Activated T-cell treated with anti-CD3 and anti-CD28 coated beads, Interleukin-2, amount 50 U/mL, for 4 hours (primary cell): ENCODE data around the gene CACHD1. TPM values are rescaled to one million over a fixed set of nuclear protein-coding genes. Genes with fewer than 3 reads are reported as not detected.

ENCODE experiments used
- ATAC-seq, 2 donors: fragments of 200-7000 bp; cut with Tn5 transposase; one replicate each; pipeline ENCODE4 v1.10.0; 2021
- DNase-seq: peaks from one replicate; pipeline ENCODE4 v3.0.0-alpha.2; 2020
- H3K27me3 Mint-ChIP-seq: one replicate; pipeline ENCODE4 v1.8.0; 2021; ENCODE audit warnings: low read depth, mixed read lengths
- H3K36me3 Mint-ChIP-seq: one replicate; pipeline ENCODE4 v1.8.0; 2022; ENCODE audit warnings: mixed read lengths; ENCODE audit not compliant: insufficient read depth
- H3K4me1 Mint-ChIP-seq: one replicate; pipeline ENCODE4 v1.8.0; 2021; ENCODE audit warnings: low read depth, mixed read lengths
- H3K4me3 Mint-ChIP-seq: one replicate; pipeline ENCODE4 v1.8.0; 2021; ENCODE audit warnings: mild to moderate bottlenecking, moderate library complexity, mixed read lengths
- H3K9me3 Mint-ChIP-seq: one replicate; pipeline ENCODE4 v1.8.0; 2021; ENCODE audit warnings: mixed read lengths
- total RNA-seq, 3 donors: library from RNA; stranded (reverse); gene quantifications; one replicate each; pipeline ENCODE4 v1.2.1, GENCODE V29; 2021

The CACHD1 gene
- total RNA-seq, 3 donors from 2014 or later, result 0.84 to 2.3 (median 2.0) TPM

DNA sequence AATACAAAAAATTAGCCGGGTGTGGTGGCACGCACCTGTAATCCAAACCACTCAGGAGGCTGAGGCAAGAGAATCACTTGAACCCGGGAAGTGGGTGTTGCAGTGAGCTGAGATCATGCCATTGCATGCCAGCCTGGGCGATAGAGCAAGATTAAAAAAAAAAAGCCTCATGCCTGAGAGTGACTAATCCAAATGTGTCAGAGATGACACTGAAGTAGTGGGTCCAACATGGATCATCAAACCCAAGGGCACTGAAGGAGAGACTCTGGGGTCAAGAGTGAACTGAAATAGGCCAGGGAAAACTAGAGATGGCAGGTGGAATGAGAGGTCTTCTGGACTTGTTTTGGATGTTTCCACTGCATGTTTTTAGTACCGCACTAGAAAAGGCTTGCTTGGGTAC is 10.2 kb upstream of the CACHD1 start:
- Mint-ChIP-seq H3K4me1 (no peaks in the 10 kb centered on the region), H3K27me3 (peaks cover 7% of the 10 kb centered on the region), H3K36me3 (no peaks in the 10 kb centered on the region), H3K9me3 (no peaks in the 10 kb centered on the region), H3K4me3 (no peak overlapping the region)
- ATAC-seq (no peak), DNase-seq (no peak)

DNA sequence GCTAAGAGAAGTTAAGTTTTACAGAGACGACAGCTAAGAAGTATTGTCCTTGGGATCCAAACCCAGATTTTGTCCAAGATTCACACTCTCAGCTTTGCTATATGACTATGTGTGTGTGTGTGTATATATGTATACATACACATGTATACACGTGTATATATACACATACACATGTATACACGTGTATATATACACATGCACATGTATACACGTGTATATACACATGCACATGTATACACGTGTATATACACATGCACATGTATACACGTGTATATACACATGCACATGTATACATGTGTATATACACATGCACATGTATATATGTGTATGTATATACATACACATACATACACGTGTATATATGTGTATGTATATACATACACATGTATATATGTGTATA is 3.9 kb upstream of the CACHD1 start:
- ATAC-seq (no peak), DNase-seq (no peak)
- H3K9me3 Mint-ChIP-seq, result no peaks in the 10 kb centered on the region
- no peaks in the 10 kb centered on the region for H3K36me3 Mint-ChIP-seq
- peaks cover 27% of the 10 kb centered on the region for H3K27me3 Mint-ChIP-seq
- no peak overlapping the region for H3K4me3 Mint-ChIP-seq
- peaks cover 8% of the 10 kb centered on the region for H3K4me1 Mint-ChIP-seq

DNA sequence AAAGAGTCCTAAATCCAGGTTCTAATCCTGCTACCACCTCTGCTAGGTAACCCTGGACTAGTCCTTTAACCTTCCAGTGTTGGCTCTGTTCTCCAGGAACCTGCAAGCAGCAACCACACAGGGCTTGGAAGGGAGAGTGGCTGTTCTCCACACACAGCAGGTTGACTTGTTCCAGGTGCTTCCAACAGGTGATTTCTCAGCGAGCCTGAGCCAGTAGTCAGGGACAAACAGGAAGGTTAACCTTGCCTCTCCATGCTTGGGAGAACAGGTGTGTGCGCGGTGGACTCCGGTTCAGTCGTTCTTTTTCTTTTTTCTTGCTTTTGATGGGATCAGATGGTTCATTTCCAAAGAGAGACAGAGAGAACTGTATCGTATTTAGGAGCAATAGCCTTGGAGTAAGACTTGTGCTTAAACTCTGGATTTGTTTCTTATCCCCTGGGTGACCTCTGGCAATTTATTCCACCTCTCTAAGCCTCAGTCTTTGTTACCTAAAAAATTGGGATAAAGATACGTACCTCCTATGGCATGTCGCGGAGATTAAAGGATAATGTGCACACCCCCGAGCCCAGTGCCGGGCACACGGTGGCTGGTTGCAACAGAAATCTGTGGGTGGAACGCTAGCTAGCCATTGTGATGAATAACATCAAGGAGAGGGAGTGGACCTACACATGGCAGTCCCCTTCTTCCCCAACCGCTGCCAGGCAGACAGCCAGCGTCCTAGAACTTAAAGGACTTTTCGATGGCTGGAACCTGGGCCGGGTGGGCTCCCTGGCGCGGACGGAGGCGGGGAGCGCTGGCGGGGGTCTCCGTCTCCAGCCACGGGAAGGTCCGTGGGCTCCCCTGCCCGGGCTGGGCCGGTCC is 583 bp upstream of the CACHD1 start:
- DNase-seq, result no peak
- H3K27me3 Mint-ChIP-seq, result peaks cover 45% of the 10 kb centered on the region
- H3K4me1 Mint-ChIP-seq, result peaks cover 14% of the 10 kb centered on the region
- peak in 1 of 2 donors; percentile 1 for ATAC-seq
- no peaks in the 10 kb centered on the region for H3K9me3 Mint-ChIP-seq
- H3K4me3 Mint-ChIP-seq, result peak overlapping the region; percentile 42
- no peaks in the 10 kb centered on the region for H3K36me3 Mint-ChIP-seq

DNA sequence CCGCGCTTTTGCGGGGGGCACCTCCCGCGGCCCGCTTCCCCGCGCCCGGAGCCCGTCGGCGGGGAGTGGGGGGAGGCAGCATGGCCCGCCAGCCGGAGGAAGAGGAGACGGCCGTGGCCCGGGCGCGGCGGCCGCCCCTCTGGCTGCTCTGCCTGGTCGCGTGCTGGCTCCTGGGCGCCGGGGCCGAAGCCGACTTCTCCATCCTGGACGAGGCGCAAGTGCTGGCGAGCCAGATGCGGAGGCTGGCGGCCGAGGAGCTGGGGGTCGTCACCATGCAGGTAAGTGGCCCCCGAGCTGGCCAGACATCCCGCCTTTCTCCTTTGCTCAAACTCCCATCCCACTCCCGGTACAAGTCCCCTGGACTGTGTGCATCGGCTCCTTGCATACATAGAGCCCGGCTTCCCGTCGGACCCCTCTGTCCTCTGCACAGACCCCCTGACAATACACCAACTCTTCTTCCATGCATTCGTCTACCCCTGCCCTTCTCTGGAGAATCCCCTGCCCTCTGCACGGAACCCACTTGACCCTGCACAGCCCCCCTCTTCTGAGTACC is 812 bp downstream of the CACHD1 start:
- peaks cover 47% of the 10 kb centered on the region for H3K27me3 Mint-ChIP-seq
- H3K36me3 Mint-ChIP-seq, result no peaks in the 10 kb centered on the region
- peak overlapping the region; percentile 83 for H3K4me3 Mint-ChIP-seq
- ATAC-seq, result peak; percentile 25 to 37
- peaks cover 14% of the 10 kb centered on the region for H3K4me1 Mint-ChIP-seq
- peak; percentile 5 for DNase-seq
- no peaks in the 10 kb centered on the region for H3K9me3 Mint-ChIP-seq

DNA sequence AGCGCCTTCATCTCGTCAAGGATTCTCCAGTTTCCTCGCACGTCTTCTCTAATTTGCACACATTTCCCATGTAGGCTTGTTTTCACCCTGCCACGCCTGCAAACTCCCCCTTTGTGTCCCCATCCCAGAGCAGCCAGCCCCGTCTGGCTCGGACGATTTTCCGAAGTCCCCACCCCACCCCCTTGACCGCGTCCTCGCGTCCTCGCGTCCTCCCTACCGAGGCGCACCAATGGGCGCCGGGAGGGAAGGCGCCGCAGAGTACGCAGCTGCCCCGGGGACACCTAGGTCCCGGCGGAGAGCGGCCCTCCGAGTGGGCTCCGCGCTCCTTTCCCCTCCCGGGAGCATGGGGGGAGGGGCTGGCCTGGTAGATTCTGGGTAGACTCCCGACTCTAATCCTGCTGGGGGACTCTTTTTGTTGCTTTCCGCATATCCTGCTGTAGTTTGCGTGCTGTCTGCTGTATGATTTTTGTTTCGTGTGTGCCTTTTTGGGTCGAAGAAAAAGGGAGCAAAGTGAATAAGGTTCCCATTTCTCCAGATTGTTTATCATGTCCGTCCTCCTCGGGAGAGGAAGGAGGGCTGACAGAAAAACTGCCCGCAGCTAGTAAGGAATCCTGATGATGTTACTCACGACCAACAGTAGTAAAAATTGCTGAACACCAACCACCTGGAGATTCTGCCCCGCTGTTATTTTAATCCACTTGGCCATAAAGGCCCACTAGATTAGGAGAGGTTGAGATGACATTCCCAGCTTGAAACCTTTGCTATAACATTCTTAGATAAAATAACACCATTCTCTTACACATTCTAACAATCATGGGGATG is 1.5 kb downstream of the CACHD1 start:
- no peaks in the 10 kb centered on the region for H3K9me3 Mint-ChIP-seq
- DNase-seq (no peak), ATAC-seq (peak in 1 of 2 donors; percentile 13)
- H3K4me3 Mint-ChIP-seq, result peak overlapping the region; percentile 83
- H3K4me1 Mint-ChIP-seq, result peaks cover 14% of the 10 kb centered on the region
- peaks cover 47% of the 10 kb centered on the region for H3K27me3 Mint-ChIP-seq
- no peaks in the 10 kb centered on the region for H3K36me3 Mint-ChIP-seq

DNA sequence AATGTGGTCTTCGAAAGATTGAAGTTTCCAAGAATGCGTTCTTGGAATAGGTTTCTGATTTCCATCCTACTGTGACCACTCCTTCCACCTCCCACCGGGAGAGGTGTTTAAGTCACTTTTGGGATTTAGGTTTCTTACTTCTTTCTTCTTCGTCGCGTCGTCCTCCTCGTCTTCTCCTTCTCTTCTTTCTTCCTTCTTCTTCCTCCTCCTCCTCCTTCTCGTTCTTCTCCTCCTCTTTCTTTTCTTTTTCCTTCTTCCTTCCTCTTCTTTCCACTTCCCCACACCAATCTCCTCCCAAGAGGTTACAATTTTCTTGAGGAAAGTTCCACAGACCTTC is 2.1 kb downstream of the CACHD1 start:
- DNase-seq (no peak), ATAC-seq (no peak)
- Mint-ChIP-seq H3K36me3 (no peaks in the 10 kb centered on the region), H3K4me3 (no peak overlapping the region), H3K9me3 (no peaks in the 10 kb centered on the region), H3K27me3 (peaks cover 47% of the 10 kb centered on the region), H3K4me1 (peaks cover 14% of the 10 kb centered on the region)

DNA sequence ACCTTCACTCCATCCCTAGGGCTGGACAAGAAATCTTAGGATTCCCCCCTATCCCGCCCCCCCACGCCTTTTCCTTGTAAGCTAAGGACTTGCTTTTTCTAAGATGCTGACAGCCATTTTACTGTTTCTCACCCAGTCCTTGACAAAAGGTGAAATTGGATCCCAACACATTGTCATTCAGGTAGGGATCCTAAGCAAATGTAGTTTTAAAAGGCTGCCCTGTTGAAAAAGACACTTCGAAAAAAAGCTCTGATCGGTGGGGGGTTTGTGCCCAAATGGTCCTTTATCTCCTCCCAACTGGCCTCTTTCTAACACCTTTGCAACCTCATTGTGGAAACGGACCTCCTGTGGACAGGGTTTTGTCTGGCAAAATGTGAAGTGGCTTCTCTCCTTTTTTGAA is 2.9 kb downstream of the CACHD1 start:
- Mint-ChIP-seq H3K36me3 (no peaks in the 10 kb centered on the region), H3K4me3 (no peak overlapping the region), H3K4me1 (peaks cover 14% of the 10 kb centered on the region), H3K9me3 (no peaks in the 10 kb centered on the region), H3K27me3 (peaks cover 42% of the 10 kb centered on the region)
- no peak for DNase-seq
- ATAC-seq, result no peak

DNA sequence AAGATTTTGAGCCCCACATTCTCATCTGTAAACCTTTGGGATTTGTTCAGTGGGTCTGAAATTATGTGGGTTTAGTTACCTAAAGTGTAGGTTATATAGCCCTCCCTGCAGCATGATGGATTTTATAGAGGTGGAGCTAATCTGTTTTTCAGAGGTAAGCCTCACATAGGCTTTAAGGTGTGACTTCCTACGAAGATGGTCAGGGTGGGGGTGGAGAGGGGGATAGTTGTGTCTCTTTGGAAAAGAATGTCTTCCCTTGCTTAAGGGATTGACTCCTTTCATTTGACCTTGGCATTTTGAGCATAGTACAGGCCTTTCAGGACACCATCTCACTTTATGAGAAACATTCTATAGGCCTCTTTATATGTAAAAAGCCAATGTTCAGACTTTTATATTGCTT is 3.4 kb downstream of the CACHD1 start:
- Mint-ChIP-seq H3K4me1 (peaks cover 14% of the 10 kb centered on the region), H3K36me3 (no peaks in the 10 kb centered on the region), H3K27me3 (peaks cover 38% of the 10 kb centered on the region), H3K4me3 (no peak overlapping the region), H3K9me3 (no peaks in the 10 kb centered on the region)
- ATAC-seq (no peak), DNase-seq (no peak)

DNA sequence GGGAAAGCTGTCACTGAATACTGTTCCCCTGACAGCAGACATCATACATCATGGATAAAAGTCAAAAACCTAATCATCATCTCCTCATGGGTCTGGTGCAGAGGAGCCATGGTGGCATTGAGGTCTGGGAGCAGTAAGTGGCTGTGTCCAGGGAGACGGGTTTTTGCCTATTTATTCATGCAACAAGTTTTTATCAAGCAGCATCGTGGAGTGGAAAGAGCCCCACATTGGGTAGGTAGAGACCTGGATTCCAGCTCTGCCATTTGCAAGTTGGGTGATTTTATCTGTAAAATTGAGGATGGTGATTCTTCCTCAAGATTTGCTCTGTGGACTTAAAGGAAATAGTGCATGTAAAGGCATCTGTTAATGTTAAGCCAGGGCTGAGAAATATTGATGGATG is 4.2 kb downstream of the CACHD1 start:
- Mint-ChIP-seq H3K4me1 (peaks cover 14% of the 10 kb centered on the region), H3K4me3 (no peak overlapping the region), H3K9me3 (no peaks in the 10 kb centered on the region), H3K27me3 (peaks cover 31% of the 10 kb centered on the region), H3K36me3 (no peaks in the 10 kb centered on the region)
- ATAC-seq (no peak), DNase-seq (no peak)

DNA sequence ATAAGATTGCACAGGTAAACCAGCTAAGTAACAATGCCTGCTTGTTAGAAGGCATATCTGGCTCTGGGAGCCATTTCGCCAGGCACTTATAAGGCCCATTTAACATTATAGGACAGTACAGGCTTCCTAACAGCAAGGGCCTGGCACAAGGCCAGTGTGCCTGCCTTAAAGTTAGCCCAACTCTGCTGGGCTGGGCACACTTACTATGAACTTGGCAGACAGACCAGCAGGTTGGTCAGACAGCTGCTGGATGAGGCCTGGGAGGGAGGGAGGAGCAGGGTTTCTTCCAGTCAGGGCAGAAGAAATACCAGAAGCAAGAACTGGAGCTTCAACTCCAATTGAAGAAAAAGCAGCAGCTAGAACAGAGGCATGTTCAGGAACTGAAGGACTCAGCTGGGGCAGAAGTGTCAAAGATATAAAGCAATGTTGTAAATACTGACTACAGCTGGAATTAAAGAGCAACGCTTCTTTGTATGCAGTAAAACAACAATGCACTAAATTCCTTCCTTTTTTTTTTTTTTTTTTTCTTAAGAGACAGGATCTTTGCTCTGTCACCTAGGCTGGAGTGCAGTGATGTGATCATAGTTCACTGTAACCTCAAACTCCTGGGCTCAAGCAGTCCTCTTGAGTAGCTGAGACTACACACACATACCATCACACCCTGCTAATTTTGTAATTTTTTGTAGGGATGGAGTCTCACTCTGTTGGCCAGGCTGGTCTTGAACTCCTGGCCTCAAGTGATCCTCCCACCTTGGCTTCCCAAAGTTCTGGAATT is 4.9 kb downstream of the CACHD1 start:
- Mint-ChIP-seq H3K9me3 (no peaks in the 10 kb centered on the region), H3K27me3 (peaks cover 25% of the 10 kb centered on the region), H3K4me3 (no peak overlapping the region), H3K4me1 (peaks cover 10% of the 10 kb centered on the region), H3K36me3 (no peaks in the 10 kb centered on the region)
- ATAC-seq, result no peak
- DNase-seq, result no peak

DNA sequence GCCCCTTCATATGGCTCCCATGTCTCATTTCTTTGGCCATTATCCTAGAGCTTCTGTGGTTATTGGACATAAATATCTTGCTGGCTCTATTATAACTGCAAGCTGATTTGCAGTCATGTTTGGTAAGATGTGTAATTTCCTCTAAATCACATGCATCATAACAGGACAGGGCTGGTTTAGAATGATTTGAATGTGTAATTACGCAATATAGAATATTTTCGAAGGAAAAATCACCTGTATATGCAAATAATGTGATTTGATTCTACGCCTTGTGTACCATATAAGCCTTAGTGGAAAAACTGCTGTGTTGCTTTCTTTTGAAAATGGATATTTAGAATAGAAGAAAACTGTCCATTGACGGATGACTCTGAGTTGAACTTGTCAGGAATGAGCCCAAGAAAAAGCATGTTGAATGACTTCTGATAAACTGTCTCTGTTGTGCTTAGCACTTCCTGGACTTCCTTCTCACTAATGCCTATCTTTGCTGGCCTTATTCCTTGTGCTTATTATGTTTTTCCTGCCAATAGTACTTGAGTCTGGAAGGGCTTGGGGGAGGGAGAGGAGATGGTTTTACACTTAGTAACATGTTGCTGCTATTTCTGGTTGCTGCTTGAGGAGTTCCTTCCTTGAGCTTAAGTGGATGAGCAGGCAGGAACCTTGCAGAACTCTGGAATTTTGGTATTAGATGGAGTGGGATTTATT is 6.5 kb downstream of the CACHD1 start:
- H3K4me1 Mint-ChIP-seq, result peaks cover 4% of the 10 kb centered on the region
- H3K27me3 Mint-ChIP-seq, result peaks cover 19% of the 10 kb centered on the region
- no peaks in the 10 kb centered on the region for H3K9me3 Mint-ChIP-seq
- H3K4me3 Mint-ChIP-seq, result no peak overlapping the region
- ATAC-seq, result no peak
- H3K36me3 Mint-ChIP-seq, result no peaks in the 10 kb centered on the region
- DNase-seq, result no peak

DNA sequence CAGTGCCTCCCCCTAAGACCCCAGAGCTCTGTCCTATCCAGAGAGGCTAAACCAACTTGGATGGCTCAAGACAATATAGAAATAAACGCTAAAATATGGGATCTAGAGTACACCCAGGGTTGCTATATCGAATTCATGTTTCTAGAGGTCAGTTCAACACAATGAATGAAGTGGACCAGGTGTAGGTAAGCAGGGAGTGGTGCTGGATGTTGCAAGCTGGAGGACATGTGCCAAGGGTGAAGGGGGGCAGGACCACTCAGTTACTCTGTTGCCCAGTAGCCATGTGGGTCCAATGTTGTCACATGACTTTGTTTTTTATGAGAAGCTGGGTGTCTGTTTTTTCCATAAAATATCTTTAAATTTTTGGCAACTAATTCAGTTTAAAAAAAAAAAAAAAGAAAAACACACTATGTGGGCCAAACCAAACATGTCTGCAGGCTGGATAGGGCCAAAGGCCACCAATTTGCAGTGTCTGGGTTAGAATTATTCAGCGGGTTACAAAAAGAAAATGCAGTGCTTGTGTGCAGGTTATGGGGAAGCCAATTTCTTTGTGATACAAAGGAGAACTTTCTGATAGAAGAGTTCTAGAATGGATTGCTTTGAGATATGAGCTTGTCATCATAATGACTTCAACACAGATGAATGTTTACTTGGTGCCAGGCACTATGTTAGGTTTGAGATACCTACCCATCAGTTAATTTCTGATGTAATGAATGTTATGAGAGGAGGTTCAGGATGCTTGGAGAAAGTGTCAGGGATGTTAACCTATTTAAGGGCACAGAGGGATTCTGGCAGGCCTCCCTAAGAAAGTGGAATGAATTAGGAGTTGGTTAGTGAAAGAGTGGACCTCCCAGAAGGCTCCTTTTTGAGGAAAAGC is 8.9 kb downstream of the CACHD1 start:
- no peaks in the 10 kb centered on the region for H3K36me3 Mint-ChIP-seq
- DNase-seq (no peak), ATAC-seq (no peak)
- no peaks in the 10 kb centered on the region for H3K9me3 Mint-ChIP-seq
- peaks cover 3% of the 10 kb centered on the region for H3K27me3 Mint-ChIP-seq
- H3K4me3 Mint-ChIP-seq, result no peak overlapping the region
- H3K4me1 Mint-ChIP-seq, result no peaks in the 10 kb centered on the region

DNA sequence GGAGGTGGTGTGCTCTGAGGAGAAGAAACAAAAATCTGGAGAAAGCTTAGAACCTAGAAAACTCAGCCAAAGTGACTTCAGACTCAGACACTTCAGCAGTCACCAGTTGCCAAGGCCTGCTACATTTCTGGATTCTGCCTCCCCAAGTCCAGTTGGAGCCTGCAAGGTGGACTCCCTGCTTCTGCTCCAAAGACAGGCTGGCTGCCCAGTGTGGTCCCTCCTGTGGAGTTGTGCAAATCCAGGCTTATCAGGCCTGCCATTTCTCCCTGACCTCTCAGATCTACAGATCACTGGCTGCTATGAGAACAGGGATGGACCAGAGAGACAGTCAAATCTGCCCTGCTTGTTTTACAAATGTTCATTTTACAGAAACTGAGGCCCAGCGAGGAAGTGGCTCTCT is 9.9 kb downstream of the CACHD1 start:
- Mint-ChIP-seq H3K27me3 (peaks cover 3% of the 10 kb centered on the region), H3K4me1 (no peaks in the 10 kb centered on the region), H3K4me3 (no peak overlapping the region), H3K36me3 (no peaks in the 10 kb centered on the region), H3K9me3 (no peaks in the 10 kb centered on the region)
- no peak for DNase-seq
- ATAC-seq, result no peak
